GM21447 (cell line): ENCODE data around the gene GPR4.
A peak's percentile ranks its signal among the peaks of the same experiment; 100 is the strongest.
"Not testable (repeated sequence)": the region's sequence is repeated elsewhere in the genome, so short reads cannot be mapped to it uniquely, and the experiment has no call there.

Experiments
- ATAC-seq: cut with Tn5 transposase; IDR thresholded peaks from one replicate; pipeline ENCODE4 v1.9.1; 2021; ENCODE audit not compliant: unreplicated experiment

Gene GPR4

GRCh38 chr19:45623984-45624383 is 22.0 kb upstream of the GPR4 start:
- no peak for ATAC-seq

- ATAC-seq, result no peak
Observed at GRCh38 chr19:45621976-45622503, 20.0 kb upstream of the GPR4 start.

GRCh38 chr19:45621389-45621788 is 19.4 kb upstream of the GPR4 start:
- ATAC-seq, result no peak

GRCh38 chr19:45616704-45617017 is 14.6 kb upstream of the GPR4 start:
- no peak for ATAC-seq

- ATAC-seq, result no peak
Observed at GRCh38 chr19:45615795-45616703, 14.0 kb upstream of the GPR4 start.

- ATAC-seq, result not testable (repeated sequence)
Observed at GRCh38 chr19:45615056-45615455, 13.0 kb upstream of the GPR4 start.

- peak; percentile 82 for ATAC-seq
Observed at GRCh38 chr19:45613926-45614725, 12.1 kb upstream of the GPR4 start.

- ATAC-seq, result no peak
Observed at GRCh38 chr19:45608948-45609347, 6.9 kb upstream of the GPR4 start.

- no peak for ATAC-seq
Observed at GRCh38 chr19:45607071-45608029, 5.3 kb upstream of the GPR4 start.

GRCh38 chr19:45601115-45601514 is 897 bp downstream of the GPR4 start:
- ATAC-seq, result no peak

- no peak for ATAC-seq
Observed at GRCh38 chr19:45600340-45600885, 1.6 kb downstream of the GPR4 start.

- no peak for ATAC-seq
Observed at GRCh38 chr19:45599286-45599685, 2.7 kb downstream of the GPR4 start.

GRCh38 chr19:45598267-45599001 is 3.6 kb downstream of the GPR4 start:
- ATAC-seq, result no peak

- no peak for ATAC-seq
Observed at GRCh38 chr19:45597425-45598111, 4.4 kb downstream of the GPR4 start.

GRCh38 chr19:45595814-45596213 is 6.2 kb downstream of the GPR4 start:
- ATAC-seq, result no peak

- no peak for ATAC-seq
Observed at GRCh38 chr19:45593520-45593919, 8.5 kb downstream of the GPR4 start.

- ATAC-seq, result no peak
Observed at GRCh38 chr19:45592366-45592765, 9.6 kb downstream of the GPR4 start.

GRCh38 chr19:45591638-45592005 is 10.4 kb downstream of the GPR4 start:
- no peak for ATAC-seq

- no peak for ATAC-seq
Observed at GRCh38 chr19:45591004-45591637, 10.9 kb downstream of the GPR4 start.
